ENCODE results near the gene MRPS9.
A peak's percentile ranks its signal among the peaks of the same experiment; 100 is the strongest.

The MRPS9 gene

GRCh38 chr2:105078906-105079495 is 41.1 kb downstream of the MRPS9 start:
- no peak for DNase-seq (ENCODE audit: insufficient read length, low spot score)
- peak; percentile 13 for FAIRE-seq

- DNase-seq (ENCODE audit: insufficient read length, low spot score) (no peak), FAIRE-seq (no peak)
Measured at GRCh38 chr2:105080461-105080860, 42.6 kb downstream of the MRPS9 start.

- FAIRE-seq (no peak), DNase-seq (ENCODE audit: insufficient read length, low spot score) (no peak)
Measured at GRCh38 chr2:105081006-105081601, 43.2 kb downstream of the MRPS9 start.

- DNase-seq (ENCODE audit: insufficient read length, low spot score) (no peak), FAIRE-seq (no peak)
Measured at GRCh38 chr2:105082107-105082506, 44.2 kb downstream of the MRPS9 start.

- FAIRE-seq (no peak), DNase-seq (ENCODE audit: insufficient read length, low spot score) (no peak)
Measured at GRCh38 chr2:105085525-105085924, 47.7 kb downstream of the MRPS9 start.

GRCh38 chr2:105087273-105087672 is 49.4 kb downstream of the MRPS9 start:
- FAIRE-seq = no peak
- DNase-seq (ENCODE audit: insufficient read length, low spot score) = no peak

- DNase-seq (ENCODE audit: insufficient read length, low spot score) (no peak), FAIRE-seq (no peak)
Measured at GRCh38 chr2:105090091-105090490, 52.2 kb downstream of the MRPS9 start.

GRCh38 chr2:105092797-105093196 is 54.9 kb downstream of the MRPS9 start:
- DNase-seq (ENCODE audit: insufficient read length, low spot score) = no peak
- no peak for FAIRE-seq

GRCh38 chr2:105099153-105099552 is 61.3 kb downstream of the MRPS9 start:
- FAIRE-seq = no peak

GRCh38 chr2:105100046-105100840 is 62.4 kb downstream of the MRPS9 start:
- FAIRE-seq (no peak), DNase-seq (ENCODE audit: insufficient read length, low spot score) (no peak)

More at GRCh38 chr2:105099153-105099552, 61.3 kb downstream of the MRPS9 start:
- DNase-seq (ENCODE audit: insufficient read length, low spot score) = no peak

- DNase-seq (ENCODE audit: insufficient read length, low spot score) (no peak), FAIRE-seq (no peak)
Measured at GRCh38 chr2:105102001-105102400, 64.1 kb downstream of the MRPS9 start.

- DNase-seq (ENCODE audit: insufficient read length, low spot score) = peak; percentile 90
- peak; percentile 92 for FAIRE-seq
Measured at GRCh38 chr2:105102963-105103421, 65.1 kb downstream of the MRPS9 start.

GRCh38 chr2:105103481-105103880 is 65.6 kb downstream of the MRPS9 start:
- no peak for FAIRE-seq
- no peak for DNase-seq (ENCODE audit: insufficient read length, low spot score)

GRCh38 chr2:105104208-105104731 is 66.4 kb downstream of the MRPS9 start:
- peak; percentile 59 for FAIRE-seq
- peak; percentile 45 for DNase-seq (ENCODE audit: insufficient read length, low spot score)

- DNase-seq (ENCODE audit: insufficient read length, low spot score) = no peak
- no peak for FAIRE-seq
Measured at GRCh38 chr2:105110295-105110829, 72.5 kb downstream of the MRPS9 start.

- FAIRE-seq = no peak
- DNase-seq (ENCODE audit: insufficient read length, low spot score) = no peak
Measured at GRCh38 chr2:105111365-105112150, 73.7 kb downstream of the MRPS9 start.

- no peak for DNase-seq (ENCODE audit: insufficient read length, low spot score)
- FAIRE-seq = no peak
Measured at GRCh38 chr2:105112345-105112744, 74.5 kb downstream of the MRPS9 start.

- DNase-seq (ENCODE audit: insufficient read length, low spot score) (no peak), FAIRE-seq (no peak)
Measured at GRCh38 chr2:105113616-105114291, 75.9 kb downstream of the MRPS9 start.

GRCh38 chr2:105114551-105114950 is 76.7 kb downstream of the MRPS9 start:
- peak; percentile 72 for DNase-seq (ENCODE audit: insufficient read length, low spot score)
- FAIRE-seq = peak; percentile 20

- FAIRE-seq (no peak), DNase-seq (ENCODE audit: insufficient read length, low spot score) (no peak)
Measured at GRCh38 chr2:105116348-105116747, 78.5 kb downstream of the MRPS9 start.
